HepG2 (cell line): Measurements from ENCODE around the gene HOXD3. TPM values are rescaled to one million over a fixed set of nuclear protein-coding genes. Genes with fewer than 3 reads are reported as not detected.

Source experiments
- DBP ChIP-seq: sonication (generic); formaldehyde crosslinking; IDR thresholded peaks from 2 replicates; pipeline ENCODE4 v1.4.0; 2020; ENCODE audit warnings: missing genetic modification reagents; ENCODE audit errors: not compliant biosample characterization
- DNMT1 ChIP-seq: sonication (generic); formaldehyde crosslinking; IDR thresholded peaks from 2 replicates; pipeline ENCODE4 v1.5.1; 2020; ENCODE audit warnings: mild to moderate bottlenecking, missing genetic modification reagents
- ELF4 ChIP-seq: sonication (generic); formaldehyde crosslinking; IDR thresholded peaks from 2 replicates; pipeline ENCODE4 v1.5.0; 2020; ENCODE audit warnings: missing genetic modification reagents, mild to moderate bottlenecking, moderate library complexity, borderline replicate concordance
- ELK4 ChIP-seq: sonication (generic); formaldehyde crosslinking; IDR thresholded peaks from 2 replicates; pipeline ENCODE4 v1.9.0; 2021; ENCODE audit warnings: missing genetic modification reagents, borderline replicate concordance
- ERF ChIP-seq: IDR thresholded peaks from 2 replicates; pipeline ENCODE4 v1.6.1; 2018; ENCODE audit warnings: missing biosample characterization, missing genetic modification reagents
- GZF1 ChIP-seq: sonication (generic); formaldehyde crosslinking; IDR thresholded peaks from 2 replicates; pipeline ENCODE4 v1.5.1; 2020; ENCODE audit warnings: mild to moderate bottlenecking, missing genetic modification reagents
- HMG20A ChIP-seq: IDR thresholded peaks from 2 replicates; pipeline ENCODE4 v1.6.1; 2016; ENCODE audit warnings: borderline replicate concordance
- IKZF1 ChIP-seq: fragments of 450-650 bp; IDR thresholded peaks from 2 replicates; pipeline ENCODE4 v1.7.1; 2016
- KDM3A ChIP-seq: IDR thresholded peaks from 2 replicates; pipeline ENCODE4 v1.6.1; 2018; ENCODE audit warnings: low read depth, missing compliant biosample characterization
- MIER2 ChIP-seq: IDR thresholded peaks from 2 replicates; pipeline ENCODE4 v1.6.1; 2016; ENCODE audit warnings: missing biosample characterization, missing genetic modification reagents
- NONO ChIP-seq, 2 experiments: fragments of 450-650 bp in 1 of 2; sonication (generic) in 1 of 2; formaldehyde crosslinking in 1 of 2; IDR thresholded peaks in 1 of 2; conservative IDR thresholded peaks in 1 of 2; 2 replicates each; pipeline versions ENCODE4 v1.6.1 to v1.8.0; 2017 to 2022; ENCODE audit warnings: mild to moderate bottlenecking in 1 of 2, missing genetic modification reagents in 1 of 2, moderate library complexity in 1 of 2
- REPIN1 ChIP-seq: sonication (generic); formaldehyde crosslinking; IDR thresholded peaks from 2 replicates; pipeline ENCODE4 v1.8.0; 2022; ENCODE audit warnings: missing genetic modification reagents, low read depth, mild to moderate bottlenecking, borderline replicate concordance
- SAP130 ChIP-seq: IDR thresholded peaks from 2 replicates; pipeline ENCODE4 v1.6.1; 2016; ENCODE audit warnings: low read depth
- SP140L ChIP-seq: sonication (generic); formaldehyde crosslinking; IDR thresholded peaks from 2 replicates; pipeline ENCODE4 v1.4.0; 2020; ENCODE audit warnings: missing genetic modification reagents, borderline replicate concordance
- TAF1 ChIP-seq: sonication (generic); formaldehyde crosslinking; IDR thresholded peaks from 2 replicates; pipeline ENCODE4 v1.4.0; 2020; ENCODE audit warnings: missing genetic modification reagents
- TEF ChIP-seq: sonication (generic); formaldehyde crosslinking; IDR thresholded peaks from 2 replicates; pipeline ENCODE4 v1.5.0; 2020; ENCODE audit warnings: missing genetic modification reagents
- THYN1 ChIP-seq: sonication (generic); formaldehyde crosslinking; IDR thresholded peaks from 2 replicates; pipeline ENCODE4 v1.8.1; 2023; ENCODE audit warnings: low read depth, mild to moderate bottlenecking, moderate library complexity, missing genetic modification reagents, borderline replicate concordance
- ZGPAT ChIP-seq: IDR thresholded peaks from 2 replicates; pipeline ENCODE4 v1.6.1; 2016; ENCODE audit warnings: mild to moderate bottlenecking
- ZKSCAN1 ChIP-seq: fragments of 150-350 bp; IDR thresholded peaks from 2 replicates; pipeline ENCODE4 v1.6.1; 2014; ENCODE audit warnings: low read length
- ZNF367 ChIP-seq: sonication (generic); formaldehyde crosslinking; IDR thresholded peaks from 2 replicates; pipeline ENCODE4 v1.4.0; 2020; ENCODE audit warnings: missing genetic modification reagents, borderline replicate concordance
- ZNF530 ChIP-seq: sonication (generic); formaldehyde crosslinking; IDR thresholded peaks from 2 replicates; pipeline ENCODE4 v1.5.0; 2020; ENCODE audit warnings: low read depth, mild to moderate bottlenecking, missing genetic modification reagents
- ZNF564 ChIP-seq: sonication (generic); formaldehyde crosslinking; IDR thresholded peaks from 2 replicates; pipeline ENCODE4 v1.8.1; 2023; ENCODE audit warnings: mild to moderate bottlenecking, missing genetic modification reagents
- ZNF577 ChIP-seq: sonication (generic); formaldehyde crosslinking; IDR thresholded peaks from 2 replicates; pipeline ENCODE4 v1.4.0; 2020; ENCODE audit warnings: mild to moderate bottlenecking, low read depth, missing genetic modification reagents, borderline replicate concordance
- ZNF598 ChIP-seq: sonication (generic); formaldehyde crosslinking; IDR thresholded peaks from 2 replicates; pipeline ENCODE4 v1.5.1; 2020; ENCODE audit warnings: mild to moderate bottlenecking, missing genetic modification reagents, borderline replicate concordance
- ZNF724P ChIP-seq: sonication (generic); formaldehyde crosslinking; IDR thresholded peaks from 2 replicates; pipeline ENCODE4 v1.8.0; 2022; ENCODE audit warnings: missing genetic modification reagents, borderline replicate concordance
- ZNF816 ChIP-seq: sonication (generic); formaldehyde crosslinking; IDR thresholded peaks from 2 replicates; pipeline ENCODE4 v1.8.0; 2022; ENCODE audit warnings: missing genetic modification reagents, mild to moderate bottlenecking, borderline replicate concordance
- ZSCAN20 ChIP-seq: sonication (generic); formaldehyde crosslinking; IDR thresholded peaks from 2 replicates; pipeline ENCODE4 v1.4.0; 2020; ENCODE audit warnings: missing genetic modification reagents, mild to moderate bottlenecking, borderline replicate concordance
- polyA plus RNA-seq, 8 experiments: library from polyadenylated mRNA; depleted of rRNA in 3 of 8; stranded (reverse) in 7 of 8; unstranded in 1 of 8; fragments of >200 nt; fragmentation: Illumina TruSeq in 4 of 8; extraction: Trizol in 4 of 8; gene quantifications; 2 replicates each; pipeline versions ENCODE4 v1.2.1 to v1.2.3, GENCODE V29; 2011 to 2016; ENCODE audit warnings: low read depth in 4 of 8, missing spikeins in 1 of 8, mixed read lengths in 1 of 8; ENCODE audit not compliant: insufficient read depth in 1 of 8
- total RNA-seq, 5 experiments: library from RNA; depleted of rRNA; stranded (reverse); fragments of >200 nt; fragmentation: Illumina TruSeq; extraction: Trizol; gene quantifications; 2 replicates each; pipeline ENCODE4 v1.2.3, GENCODE V29; 2016; ENCODE audit warnings: low read depth in 1 of 5

HOXD3 gene
- total and polyA plus RNA-seq, 2 of the 13 experiments (the other 11 are each of a cell fraction or from before 2014, with no cell fraction given) = 0.05 to 0.09 TPM

GRCh38 chr2:176140513-176141317 is 16.4 kb upstream of the HOXD3 start (continued):
- TF ChIP-seq DBP (no peak), NONO (IDR thresholded peaks at IDR 0.05) (no peak), NONO (CRISPR knock-in tag; conservative IDR thresholded peaks at IDR 0.05) (peak; percentile 62; the same call in 1 of the 2 replicates), ZKSCAN1 (peak; percentile 54; the same call in 1 of the 2 replicates), ZNF367 (no peak), SP140L (CRISPR knock-in tag) (no peak), ZNF577 (CRISPR knock-in tag) (no peak), ZNF564 (CRISPR knock-in tag) (peak; percentile 80), ZNF816 (CRISPR knock-in tag) (no peak), REPIN1 (CRISPR knock-in tag) (peak; percentile 93), ELF4 (CRISPR knock-in tag) (peak; percentile 54; the same call in 1 of the 2 replicates), GZF1 (CRISPR knock-in tag) (no peak), TAF1 (CRISPR knock-in tag) (no peak), ZGPAT (CRISPR knock-in tag) (peak; percentile 82), ERF (CRISPR knock-in tag) (peak; percentile 87), KDM3A (CRISPR knock-in tag) (peak; percentile 99; the same call in 1 of the 2 replicates), ZNF530 (CRISPR knock-in tag) (no peak), TEF (no peak), DNMT1 (CRISPR knock-in tag) (peak; percentile 90), THYN1 (no peak), ZNF724P (CRISPR knock-in tag) (peak; percentile 65; the same call in 1 of the 2 replicates), ZSCAN20 (no peak), MIER2 (CRISPR knock-in tag) (no peak), IKZF1 (no peak), HMG20A (CRISPR knock-in tag) (no peak), SAP130 (CRISPR knock-in tag) (no peak), ELK4 (CRISPR knock-in tag) (no peak), ZNF598 (CRISPR knock-in tag) (peak; percentile 91; the same call in 1 of the 2 replicates)
